Body of pancreas (tissue), 4 donors: ENCODE measurements around the gene MIOX. TPM values are rescaled to one million over a fixed set of nuclear protein-coding genes. Genes with fewer than 3 reads are reported as not detected.

ENCODE experiments used
- ATAC-seq: fragments of 150-250 bp; one replicate; pipeline ENCODE4 v1.9.1; 2016
- DNase-seq, 4 donors: peaks; one replicate each; pipeline ENCODE4 v3.0.0-alpha.2; 2019
- H3K27ac ChIP-seq, 4 donors: fragments of 200-600 bp; sonication (generic); 1 replicate in 3 of 4; 2 replicates in 1 of 4; pipeline versions ENCODE4 v1.5.1 to v1.6.1; 2016 to 2019; ENCODE audit warnings: mild to moderate bottlenecking in 1 of 4, mixed read lengths in 1 of 4, moderate library complexity in 1 of 4
- H3K27me3 ChIP-seq, 2 donors: fragments of 200-600 bp; sonication (generic); one replicate each; pipeline ENCODE4 v1.6.0; 2016; ENCODE audit warnings: mild to moderate bottlenecking in 1 of 2
- H3K36me3 ChIP-seq, 2 donors: fragments of 200-600 bp; sonication (generic); replicated peaks in 1 of 2; 2 replicates each; pipeline ENCODE4 v1.5.1; 2016; ENCODE audit warnings: low read depth in 2 of 2; ENCODE audit not compliant: insufficient read depth in 1 of 2
- H3K4me1 ChIP-seq: fragments of 200-600 bp; sonication (generic); one replicate; pipeline ENCODE4 v1.6.0; 2016
- H3K4me3 ChIP-seq, 2 donors: fragments of 200-600 bp; sonication (generic); 1 replicate in 1 of 2; 2 replicates in 1 of 2; pipeline ENCODE4 v1.5.1; 2016 to 2019
- H3K9me3 ChIP-seq, 3 donors: fragments of 200-600 bp; sonication (generic); 1 replicate in 2 of 3; 2 replicates in 1 of 3; pipeline ENCODE4 v1.5.1; 2016
- CTCF ChIP-seq, 7 experiments: fragments of 450-650 bp in 4 of 7; fragments of 200-600 bp in 3 of 7; sonication (generic) in 3 of 7; IDR thresholded peaks; one replicate each; pipeline ENCODE4 v1.5.1; 2016 to 2019; ENCODE audit warnings: antibody characterized with exemption in 7 of 7
- POLR2A ChIP-seq, 3 donors: fragments of 450-650 bp; IDR thresholded peaks; one replicate each; pipeline ENCODE4 v1.6.1; 2016; ENCODE audit warnings: antibody characterized with exemption in 3 of 3, mild to moderate bottlenecking in 2 of 3
- WGBS, 2 donors: methylation state at CpG; one replicate each; pipeline ENCODE4 v1.1.5; 2017; 5-methylcytosine and 5-hydroxymethylcytosine counted together
- intact Hi-C: fragments of 100-400 bp; cut with DNase I; formaldehyde crosslinking; loops from one replicate; pipeline ENCODE4 v1.15.1; 2023
- total RNA-seq, 2 donors: library from RNA; depleted of rRNA; stranded (reverse); fragments of >200 nt; gene quantifications; one replicate each; pipeline ENCODE4 v1.1.0, GENCODE V29; 2016

Gene MIOX
- total RNA-seq, 2 donors from 2014 or later = not detected

DNA sequence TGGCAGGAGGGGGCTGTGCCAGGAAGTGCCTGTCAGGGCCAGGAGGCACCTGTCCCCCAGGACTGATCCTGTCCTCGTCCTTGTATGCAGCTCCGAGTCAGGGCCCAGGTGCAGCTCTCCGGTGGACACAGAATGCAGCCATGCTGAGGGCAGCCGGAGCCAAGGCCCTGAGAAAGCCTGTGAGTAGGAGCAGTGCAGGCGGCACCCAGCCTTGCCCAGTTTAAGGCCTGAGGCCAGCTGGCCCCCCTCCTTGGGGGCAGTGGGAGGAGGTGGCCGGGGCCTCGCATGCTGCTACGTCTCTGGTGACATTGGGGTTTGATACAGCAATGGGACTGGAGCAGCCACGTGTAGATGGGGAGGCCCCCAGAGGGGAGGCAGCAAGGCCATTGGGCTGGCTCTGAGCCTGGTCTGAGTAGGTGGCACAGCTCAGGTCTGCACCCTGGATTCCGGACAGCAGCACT lies 46.8 kb upstream of the MIOX start:
- intact Hi-C loops = no loop called here
- H3K4me1 ChIP-seq = no peaks in the 10 kb centered on the region
- peaks cover 0 to 18% of the 10 kb centered on the region in 2 donors for H3K36me3 ChIP-seq
- ATAC-seq (no peak), DNase-seq (peak in 1 of 4 donors; percentile 11)
- no peak overlapping the region for H3K4me3 ChIP-seq
- H3K27me3 ChIP-seq = no peaks in the 10 kb centered on the region
- TF ChIP-seq POLR2A (IDR thresholded peaks at IDR 0.05) (no peak), CTCF (IDR thresholded peaks at IDR 0.05) (no peak)
- no peak overlapping the region for H3K27ac ChIP-seq
- 52 to 77% methylated on average over 4 to 10 of the region's 10 CpGs for WGBS, 2 donors
- no peaks in the 10 kb centered on the region for H3K9me3 ChIP-seq

- H3K27me3 ChIP-seq = no peaks in the 10 kb centered on the region
- no peaks in the 10 kb centered on the region for H3K9me3 ChIP-seq
- H3K4me3 ChIP-seq = no peak overlapping the region
- H3K4me1 ChIP-seq = no peaks in the 10 kb centered on the region
- H3K36me3 ChIP-seq = peaks cover 0 to 14% of the 10 kb centered on the region in 2 donors
- ATAC-seq (no peak), DNase-seq (peak in 2 of 4 donors; percentile 14 to 15)
- no peak overlapping the region for H3K27ac ChIP-seq
- intact Hi-C loops = no loop called here
- 84 to 91% methylated on average over 17 to 22 of the region's 26 CpGs for WGBS, 2 donors
- TF ChIP-seq POLR2A (IDR thresholded peaks at IDR 0.05) (no peak), CTCF (IDR thresholded peaks at IDR 0.05) (no peak)
These were observed 46.0 kb upstream of the MIOX start for GRCh38 chr22:50440544-50441249.

DNA sequence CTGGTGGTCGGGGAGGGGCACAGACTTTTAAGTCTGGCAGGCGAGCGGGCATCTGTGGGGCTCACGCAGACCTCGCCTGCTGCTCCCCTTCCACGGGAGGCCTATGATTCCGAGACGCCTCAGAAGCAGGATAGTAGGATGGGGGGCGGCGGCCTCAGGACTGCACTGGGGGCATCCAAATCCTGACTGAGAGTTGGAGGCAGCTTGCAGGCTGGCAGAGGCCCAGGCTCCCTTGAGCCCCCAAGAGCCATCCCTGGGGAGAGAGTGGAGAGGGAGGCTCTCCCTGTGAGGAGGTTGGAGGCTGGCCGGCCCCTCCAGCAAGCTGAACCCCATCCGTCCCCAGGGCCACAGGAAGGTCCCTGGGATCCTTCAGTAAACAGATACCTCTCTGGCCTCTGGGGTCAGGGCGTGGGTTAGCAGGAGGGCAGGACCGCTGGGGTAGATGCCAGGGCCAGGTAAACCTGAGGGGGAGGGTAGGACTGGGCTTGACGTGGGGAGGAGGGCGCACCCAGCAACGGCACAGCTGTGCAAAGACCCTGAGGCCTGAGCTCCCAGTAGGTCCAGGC lies 45.1 kb upstream of the MIOX start:
- DNase-seq = peak in 2 of 4 donors; percentile 10 to 17
- H3K4me1 ChIP-seq = no peaks in the 10 kb centered on the region
- peaks cover 0 to 19% of the 10 kb centered on the region in 2 donors for H3K36me3 ChIP-seq
- H3K27me3 ChIP-seq = no peaks in the 10 kb centered on the region
- no peak overlapping the region for H3K27ac ChIP-seq
- no peak for ATAC-seq
- TF ChIP-seq POLR2A (IDR thresholded peaks at IDR 0.05) (no peak), CTCF (IDR thresholded peaks at IDR 0.05) (no peak)
- WGBS, 2 donors = 87 to 89% methylated on average over 17 of the region's 17 CpGs
- intact Hi-C loops = no loop called here
- H3K4me3 ChIP-seq = no peak overlapping the region
- no peaks in the 10 kb centered on the region for H3K9me3 ChIP-seq

GRCh38 chr22:50443197-50443596 lies 43.5 kb upstream of the MIOX start:
- H3K27me3 ChIP-seq = no peaks in the 10 kb centered on the region
- H3K4me3 ChIP-seq = no peak overlapping the region
- intact Hi-C loops = no loop called here
- DNase-seq (peak in 1 of 4 donors; percentile 9), ATAC-seq (no peak)
- no peaks in the 10 kb centered on the region for H3K9me3 ChIP-seq
- H3K4me1 ChIP-seq = no peaks in the 10 kb centered on the region
- peaks cover 0 to 21% of the 10 kb centered on the region in 2 donors for H3K36me3 ChIP-seq
- H3K27ac ChIP-seq = no peak overlapping the region
- TF ChIP-seq CTCF (IDR thresholded peaks at IDR 0.05) = no peak
- TF ChIP-seq POLR2A (IDR thresholded peaks at IDR 0.05) = no peak
- WGBS, 2 donors = 80 to 88% methylated on average over 11 to 15 of the region's 15 CpGs
